ENCODE measurements around the gene ATAD5.
"Not testable (repeated sequence)": the region's sequence is repeated elsewhere in the genome, so short reads cannot be mapped to it uniquely, and the experiment has no call there.

The ATAD5 gene

GRCh38 chr17:30812218-30813177, 19.3 kb upstream of the ATAD5 start:
- peak in 1 of 3 donors; percentile 45 for DNase-seq
- peak overlapping the region in 1 of 2 experiments; percentile 55 for H3K27ac ChIP-seq (ENCODE audit: insufficient read depth in 1 of 2, low read depth in 1 of 2, low read length in 2 of 2, poor library complexity in 1 of 2, severe bottlenecking in 2 of 2)
- H3K4me1 ChIP-seq (ENCODE audit: control extremely low read depth in 1 of 4, control insufficient read depth in 4 of 4, insufficient read depth in 4 of 4, low read length in 3 of 4), result peaks cover 27 to 52% (median 43%) of the 10 kb centered on the region in 4 experiments
- ChIA-PET POLR2A (no interaction called here), CTCF (interaction anchor here (2.0 kb wide), 1 partner anchor 14 kb away, joined by 5 read pairs; no protein-coding TSS in a partner anchor)
- peaks cover 0 to 3% (median 0%) of the 10 kb centered on the region in 4 experiments for H3K36me3 ChIP-seq (ENCODE audit: control insufficient read depth in 4 of 4, insufficient read depth in 4 of 4, low read length in 3 of 4)
- H3K9me3 ChIP-seq (ENCODE audit: control extremely low read depth in 1 of 5, control insufficient read depth in 4 of 5, insufficient read depth in 2 of 5, low read depth in 1 of 5, low read length in 4 of 5), result no peaks in the 10 kb centered on the region
- 44% methylated on average over 2 of the region's 5 CpGs for WGBS (ENCODE audit: insufficient coverage)
- H3K4me3 ChIP-seq (ENCODE audit: control insufficient read depth in 1 of 7, extremely low read depth in 1 of 7, insufficient read depth in 4 of 7, low read depth in 2 of 7, low read length in 6 of 7), result peak overlapping the region in 2 of 7 experiments; percentile 14 to 57
- no peaks in the 10 kb centered on the region for H3K27me3 ChIP-seq (replicated peaks in 2 of 5; ENCODE audit: control insufficient read depth in 4 of 5, insufficient read depth in 5 of 5, low read length in 4 of 5)

- peaks cover 21 to 54% (median 41%) of the 10 kb centered on the region in 4 experiments for H3K4me1 ChIP-seq (ENCODE audit: control extremely low read depth in 1 of 4, control insufficient read depth in 4 of 4, insufficient read depth in 4 of 4, low read length in 3 of 4)
- H3K9me3 ChIP-seq (ENCODE audit: control extremely low read depth in 1 of 5, control insufficient read depth in 4 of 5, insufficient read depth in 2 of 5, low read depth in 1 of 5, low read length in 4 of 5); H3K27ac ChIP-seq (ENCODE audit: insufficient read depth in 1 of 2, low read depth in 1 of 2, low read length in 2 of 2, poor library complexity in 1 of 2, severe bottlenecking in 2 of 2); H3K27me3 ChIP-seq (replicated peaks in 2 of 5; ENCODE audit: control insufficient read depth in 4 of 5, insufficient read depth in 5 of 5, low read length in 4 of 5); DNase-seq; H3K4me3 ChIP-seq (ENCODE audit: control insufficient read depth in 1 of 7, extremely low read depth in 1 of 7, insufficient read depth in 4 of 7, low read depth in 2 of 7, low read length in 6 of 7); H3K36me3 ChIP-seq (ENCODE audit: control insufficient read depth in 4 of 4, insufficient read depth in 4 of 4, low read length in 3 of 4): not testable (repeated sequence)
- ChIA-PET CTCF (interaction anchor here (0.7 to 0.9 kb wide), 2 partner anchors 10 kb away, joined by 3 to 4 read pairs; partner anchors contain the start of gene CRLF3), POLR2A (interaction anchor here (0.8 kb wide), 1 partner anchor 11 kb away, joined by 4 read pairs; no protein-coding TSS in a partner anchor)
- WGBS (ENCODE audit: insufficient coverage), result 100% methylated on average over 1 of the region's 12 CpGs
Measured at GRCh38 chr17:30814236-30814635, 17.5 kb upstream of the ATAD5 start.

- 100% methylated on average over 2 of the region's 9 CpGs for WGBS (ENCODE audit: insufficient coverage)
- CTCF ChIA-PET, result interaction anchor here (0.7 kb wide), 1 partner anchor 9 kb away, joined by 3 read pairs; the partner anchor contains the start of gene CRLF3
- POLR2A ChIA-PET, result not testable (repeated sequence)
Measured at GRCh38 chr17:30814860-30815259, 16.9 kb upstream of the ATAD5 start.

GRCh38 chr17:30816165-30816564, 15.6 kb upstream of the ATAD5 start:
- no peak for DNase-seq
- no peaks in the 10 kb centered on the region for H3K9me3 ChIP-seq (ENCODE audit: control extremely low read depth in 1 of 5, control insufficient read depth in 4 of 5, insufficient read depth in 2 of 5, low read depth in 1 of 5, low read length in 4 of 5)
- no peak overlapping the region for H3K27ac ChIP-seq (ENCODE audit: insufficient read depth in 1 of 2, low read depth in 1 of 2, low read length in 2 of 2, poor library complexity in 1 of 2, severe bottlenecking in 2 of 2)
- CTCF ChIA-PET, result no interaction called here
- peaks cover 18 to 56% (median 44%) of the 10 kb centered on the region in 4 experiments for H3K4me1 ChIP-seq (ENCODE audit: control extremely low read depth in 1 of 4, control insufficient read depth in 4 of 4, insufficient read depth in 4 of 4, low read length in 3 of 4)
- H3K27me3 ChIP-seq (replicated peaks in 2 of 5; ENCODE audit: control insufficient read depth in 4 of 5, insufficient read depth in 5 of 5, low read length in 4 of 5), result no peaks in the 10 kb centered on the region
- H3K36me3 ChIP-seq (ENCODE audit: control insufficient read depth in 4 of 4, insufficient read depth in 4 of 4, low read length in 3 of 4), result peaks cover 0 to 3% (median 0%) of the 10 kb centered on the region in 4 experiments
- H3K4me3 ChIP-seq (ENCODE audit: control insufficient read depth in 1 of 7, extremely low read depth in 1 of 7, insufficient read depth in 4 of 7, low read depth in 2 of 7, low read length in 6 of 7), result no peak overlapping the region
- 100% methylated on average over 1 of the region's 7 CpGs for WGBS (ENCODE audit: insufficient coverage)
- POLR2A ChIA-PET, result no interaction called here

More at GRCh38 chr17:30814860-30815259, 16.9 kb upstream of the ATAD5 start:
- Histone ChIP-seq H3K4me1 (ENCODE audit: control extremely low read depth in 1 of 4, control insufficient read depth in 4 of 4, insufficient read depth in 4 of 4, low read length in 3 of 4) (peaks cover 20 to 54% (median 41%) of the 10 kb centered on the region in 4 experiments), H3K27ac (ENCODE audit: insufficient read depth in 1 of 2, low read depth in 1 of 2, low read length in 2 of 2, poor library complexity in 1 of 2, severe bottlenecking in 2 of 2) (peak overlapping the region in 1 of 2 experiments; percentile 5)
- DNase-seq; H3K36me3 ChIP-seq (ENCODE audit: control insufficient read depth in 4 of 4, insufficient read depth in 4 of 4, low read length in 3 of 4); H3K4me3 ChIP-seq (ENCODE audit: control insufficient read depth in 1 of 7, extremely low read depth in 1 of 7, insufficient read depth in 4 of 7, low read depth in 2 of 7, low read length in 6 of 7); H3K9me3 ChIP-seq (ENCODE audit: control extremely low read depth in 1 of 5, control insufficient read depth in 4 of 5, insufficient read depth in 2 of 5, low read depth in 1 of 5, low read length in 4 of 5); H3K27me3 ChIP-seq (replicated peaks in 2 of 5; ENCODE audit: control insufficient read depth in 4 of 5, insufficient read depth in 5 of 5, low read length in 4 of 5): not testable (repeated sequence)

- Histone ChIP-seq H3K36me3 (ENCODE audit: control insufficient read depth in 4 of 4, insufficient read depth in 4 of 4, low read length in 3 of 4) (peaks cover 0 to 3% (median 0%) of the 10 kb centered on the region in 4 experiments), H3K9me3 (ENCODE audit: control extremely low read depth in 1 of 5, control insufficient read depth in 4 of 5, insufficient read depth in 2 of 5, low read depth in 1 of 5, low read length in 4 of 5) (no peaks in the 10 kb centered on the region), H3K4me3 (ENCODE audit: control insufficient read depth in 1 of 7, extremely low read depth in 1 of 7, insufficient read depth in 4 of 7, low read depth in 2 of 7, low read length in 6 of 7) (peak overlapping the region in 5 of 7 experiments; percentile 5 to 58 (median 51)), H3K27ac (ENCODE audit: insufficient read depth in 1 of 2, low read depth in 1 of 2, low read length in 2 of 2, poor library complexity in 1 of 2, severe bottlenecking in 2 of 2) (peak overlapping the region; percentile 47 to 62), H3K4me1 (ENCODE audit: control extremely low read depth in 1 of 4, control insufficient read depth in 4 of 4, insufficient read depth in 4 of 4, low read length in 3 of 4) (peaks cover 24 to 67% (median 55%) of the 10 kb centered on the region in 4 experiments), H3K27me3 (replicated peaks in 2 of 5; ENCODE audit: control insufficient read depth in 4 of 5, insufficient read depth in 5 of 5, low read length in 4 of 5) (no peaks in the 10 kb centered on the region)
- 23% methylated on average over 7 of the region's 8 CpGs for WGBS (ENCODE audit: insufficient coverage)
- peak in 2 of 3 donors; percentile 54 to 63 for DNase-seq
- ChIA-PET CTCF (interaction anchor here (3.4 kb wide), 1 partner anchor 10 kb away, joined by 23 read pairs; no protein-coding TSS in a partner anchor), POLR2A (interaction anchor here (0.7 kb wide), 1 partner anchor 39 kb away, joined by 4 read pairs; no protein-coding TSS in a partner anchor)
Measured at GRCh38 chr17:30819971-30820705, 11.6 kb upstream of the ATAD5 start.

- WGBS (ENCODE audit: insufficient coverage), result no CpG with 5 or more reads among the region's 9 CpGs
Measured at GRCh38 chr17:30821871-30822723, 9.7 kb upstream of the ATAD5 start.

More at GRCh38 chr17:30821871-30822723, 9.7 kb upstream of the ATAD5 start:
- peak in 2 of 3 donors; percentile 52 to 65 for DNase-seq
- Histone ChIP-seq H3K27me3 (replicated peaks in 2 of 5; ENCODE audit: control insufficient read depth in 4 of 5, insufficient read depth in 5 of 5, low read length in 4 of 5) (no peaks in the 10 kb centered on the region), H3K9me3 (ENCODE audit: control extremely low read depth in 1 of 5, control insufficient read depth in 4 of 5, insufficient read depth in 2 of 5, low read depth in 1 of 5, low read length in 4 of 5) (no peaks in the 10 kb centered on the region), H3K36me3 (ENCODE audit: control insufficient read depth in 4 of 4, insufficient read depth in 4 of 4, low read length in 3 of 4) (no peaks in the 10 kb centered on the region), H3K4me1 (ENCODE audit: control extremely low read depth in 1 of 4, control insufficient read depth in 4 of 4, insufficient read depth in 4 of 4, low read length in 3 of 4) (peaks cover 24 to 70% (median 59%) of the 10 kb centered on the region in 4 experiments), H3K27ac (ENCODE audit: insufficient read depth in 1 of 2, low read depth in 1 of 2, low read length in 2 of 2, poor library complexity in 1 of 2, severe bottlenecking in 2 of 2) (peak overlapping the region; percentile 10 to 86), H3K4me3 (ENCODE audit: control insufficient read depth in 1 of 7, extremely low read depth in 1 of 7, insufficient read depth in 4 of 7, low read depth in 2 of 7, low read length in 6 of 7) (peak overlapping the region in 6 of 7 experiments; percentile 42 to 98 (median 91))
- ChIA-PET POLR2A (no interaction called here), CTCF (interaction anchor here (0.6 to 3.4 kb wide), 4 partner anchors 12 to 35 kb away, joined by 3 to 23 read pairs (median 4); no protein-coding TSS in a partner anchor)

All from common myeloid progenitor, CD34-positive (primary cell).